Activated naive CD4-positive, alpha-beta T cell treated with anti-CD3 and anti-CD28 coated beads for 36 hours (primary cell): ENCODE data around the gene OR8B12. TPM values are rescaled to one million over a fixed set of nuclear protein-coding genes. Genes with fewer than 3 reads are reported as not detected.
A peak's percentile ranks its signal among the peaks of the same experiment; 100 is the strongest.

Experiments
- CTCF ChIA-PET: fragments of 350-600 bp; sonication (Branson Sonifier 250); formaldehyde crosslinking; loops from one replicate; lab custom pipeline; 2021; ENCODE audit warnings: antibody characterized with exemption; lab: Charles Lee
- DNase-seq: peaks from one replicate; pipeline ENCODE4 v3.0.0-alpha.2; 2020
- H3K27ac Mint-ChIP-seq: one replicate; pipeline ENCODE4 v1.8.0; 2021; ENCODE audit warnings: mild to moderate bottlenecking, mixed read lengths
- H3K27me3 Mint-ChIP-seq: one replicate; pipeline ENCODE4 v1.8.0; 2021; ENCODE audit warnings: low read depth, mixed read lengths
- H3K36me3 Mint-ChIP-seq: one replicate; pipeline ENCODE4 v1.8.0; 2021; ENCODE audit warnings: low read depth, mixed read lengths
- H3K4me1 Mint-ChIP-seq: one replicate; pipeline ENCODE4 v1.8.0; 2021; ENCODE audit warnings: low read depth, mixed read lengths
- H3K4me3 Mint-ChIP-seq: one replicate; pipeline ENCODE4 v1.8.0; 2021; ENCODE audit warnings: mild to moderate bottlenecking, moderate library complexity, mixed read lengths
- H3K9me3 Mint-ChIP-seq: one replicate; pipeline ENCODE4 v1.8.0; 2021; ENCODE audit warnings: mixed read lengths
- intact Hi-C: fragments of 100-400 bp; cut with micrococcal nuclease; formaldehyde crosslinking; loops from one replicate; pipeline ENCODE4 v1.15.1; 2023
- total RNA-seq, 2 experiments: library from RNA; stranded (reverse); gene quantifications; one replicate each; pipeline ENCODE4 v1.2.3, GENCODE V29; 2021

The OR8B12 gene
- total RNA-seq, 2 experiments from 2014 or later, result not detected

DNA sequence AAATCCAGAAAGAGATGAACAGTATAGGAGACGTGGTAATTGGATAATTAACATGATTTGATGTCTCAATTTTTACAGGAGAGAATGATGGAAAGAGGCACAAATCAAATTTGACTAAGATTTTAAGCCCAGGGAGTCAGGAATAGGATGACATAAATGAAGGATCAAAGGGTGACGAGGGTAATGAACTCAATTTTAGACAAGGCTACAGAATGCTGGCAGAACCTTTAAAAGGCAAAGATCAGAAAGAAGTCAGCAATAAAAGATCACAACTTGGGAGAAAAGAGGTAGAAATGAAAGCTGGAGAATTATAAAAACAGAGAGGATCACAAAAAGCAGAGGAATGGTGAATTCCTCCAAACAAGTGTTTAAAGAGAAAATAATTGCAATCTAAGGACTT lies 13.4 kb upstream of the OR8B12 start:
- no peak overlapping the region for H3K27ac Mint-ChIP-seq
- H3K27me3 Mint-ChIP-seq, result peaks cover 7% of the 10 kb centered on the region
- no peak for DNase-seq
- intact Hi-C loops, result no loop called here
- H3K4me3 Mint-ChIP-seq, result no peak overlapping the region
- no peaks in the 10 kb centered on the region for H3K4me1 Mint-ChIP-seq
- no peaks in the 10 kb centered on the region for H3K36me3 Mint-ChIP-seq
- CTCF ChIA-PET, result no interaction called here
- H3K9me3 Mint-ChIP-seq, result no peaks in the 10 kb centered on the region

DNA sequence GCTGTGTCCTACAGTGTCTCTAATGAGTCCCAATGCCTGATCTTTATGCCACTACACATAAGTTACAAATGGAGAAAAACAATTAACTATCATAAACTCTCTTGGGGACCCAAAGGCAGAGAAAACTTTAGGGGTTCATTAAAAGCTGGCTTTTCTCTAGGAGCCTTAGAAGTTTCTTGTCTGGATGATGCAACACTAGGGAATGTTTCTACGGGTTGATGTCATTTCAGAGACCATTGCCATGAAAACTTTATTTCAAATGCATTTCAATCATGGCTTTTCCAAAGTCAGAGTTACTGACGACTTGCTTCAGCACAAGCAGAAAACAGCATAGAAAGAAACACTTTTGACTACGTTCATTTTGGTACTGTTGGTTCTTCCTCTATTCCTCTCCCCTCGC lies 8.5 kb upstream of the OR8B12 start:
- CTCF ChIA-PET, result no interaction called here
- H3K9me3 Mint-ChIP-seq, result no peaks in the 10 kb centered on the region
- no peaks in the 10 kb centered on the region for H3K4me1 Mint-ChIP-seq
- H3K4me3 Mint-ChIP-seq, result no peak overlapping the region
- intact Hi-C loops, result no loop called here
- H3K27ac Mint-ChIP-seq, result peak overlapping the region; percentile 38
- H3K36me3 Mint-ChIP-seq, result no peaks in the 10 kb centered on the region
- peaks cover 12% of the 10 kb centered on the region for H3K27me3 Mint-ChIP-seq
- no peak for DNase-seq

DNA sequence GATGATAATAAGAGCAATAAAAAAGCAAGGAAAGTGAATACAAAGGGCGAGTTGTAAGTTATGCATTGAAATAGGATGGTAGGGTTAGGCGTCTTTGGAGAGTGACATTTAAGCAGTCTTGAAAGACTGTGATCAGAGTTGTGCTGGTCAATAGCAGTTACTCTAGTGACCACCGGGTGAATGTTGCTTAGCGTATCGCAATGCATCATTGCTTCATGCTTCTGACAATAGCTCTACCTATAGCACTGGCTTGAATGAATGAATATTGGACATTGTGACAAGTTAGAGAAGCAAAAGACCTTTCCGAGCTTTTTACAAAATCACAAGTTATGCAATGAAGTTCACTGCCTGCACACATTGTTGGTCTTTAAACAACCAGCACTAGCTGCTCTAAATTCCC lies 7.7 kb upstream of the OR8B12 start:
- Mint-ChIP-seq H3K4me1 (no peaks in the 10 kb centered on the region), H3K4me3 (no peak overlapping the region), H3K27ac (no peak overlapping the region), H3K36me3 (no peaks in the 10 kb centered on the region), H3K9me3 (no peaks in the 10 kb centered on the region), H3K27me3 (peaks cover 8% of the 10 kb centered on the region)
- CTCF ChIA-PET, result no interaction called here
- DNase-seq, result no peak
- intact Hi-C loops, result no loop called here

DNA sequence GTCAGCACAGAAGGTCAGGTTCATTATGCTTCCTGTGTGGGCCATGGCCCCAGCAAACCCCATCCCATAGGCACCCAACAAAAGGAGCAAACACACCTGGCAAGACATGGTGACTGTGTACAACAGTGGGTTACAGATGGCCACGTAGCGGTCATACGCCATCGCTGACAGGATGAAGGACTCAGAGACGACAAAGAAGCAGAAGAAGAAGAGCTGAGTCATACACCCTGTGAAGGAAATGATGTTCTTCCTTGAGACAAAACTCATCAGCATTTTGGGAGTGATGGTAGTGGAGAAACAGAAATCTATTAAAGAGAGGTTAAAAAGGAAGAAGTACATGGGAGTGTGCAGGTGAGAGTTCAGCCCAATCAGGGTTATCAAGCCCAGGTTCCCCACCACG lies 309 bp downstream of the OR8B12 start:
- H3K9me3 Mint-ChIP-seq, result no peaks in the 10 kb centered on the region
- DNase-seq, result no peak
- H3K4me1 Mint-ChIP-seq, result no peaks in the 10 kb centered on the region
- no peaks in the 10 kb centered on the region for H3K36me3 Mint-ChIP-seq
- H3K27ac Mint-ChIP-seq, result no peak overlapping the region
- H3K27me3 Mint-ChIP-seq, result peaks cover 11% of the 10 kb centered on the region
- intact Hi-C loops, result no loop called here
- CTCF ChIA-PET, result no interaction called here
- H3K4me3 Mint-ChIP-seq, result no peak overlapping the region

DNA sequence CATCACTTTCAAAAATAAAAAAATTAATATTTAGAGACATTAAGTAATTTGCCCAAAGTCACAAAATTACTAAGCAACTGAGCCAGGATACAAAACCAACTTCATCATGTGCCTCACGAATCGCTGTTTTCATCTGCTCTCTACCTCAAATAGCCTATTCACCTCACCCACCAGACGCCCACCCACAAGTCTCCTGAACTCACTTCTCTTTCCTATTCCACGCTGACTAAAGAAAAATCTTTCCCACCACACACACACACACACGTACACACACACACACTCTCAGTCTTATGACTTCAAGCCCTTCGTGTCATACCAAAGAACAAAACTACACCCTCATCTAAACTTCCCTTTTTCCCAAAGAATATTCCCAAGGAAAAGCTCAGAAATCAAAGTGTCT lies 2.2 kb downstream of the OR8B12 start:
- Mint-ChIP-seq H3K27me3 (peaks cover 20% of the 10 kb centered on the region), H3K4me1 (no peaks in the 10 kb centered on the region), H3K27ac (no peak overlapping the region), H3K4me3 (no peak overlapping the region), H3K9me3 (no peaks in the 10 kb centered on the region), H3K36me3 (no peaks in the 10 kb centered on the region)
- CTCF ChIA-PET, result no interaction called here
- DNase-seq, result no peak
- intact Hi-C loops, result no loop called here

DNA sequence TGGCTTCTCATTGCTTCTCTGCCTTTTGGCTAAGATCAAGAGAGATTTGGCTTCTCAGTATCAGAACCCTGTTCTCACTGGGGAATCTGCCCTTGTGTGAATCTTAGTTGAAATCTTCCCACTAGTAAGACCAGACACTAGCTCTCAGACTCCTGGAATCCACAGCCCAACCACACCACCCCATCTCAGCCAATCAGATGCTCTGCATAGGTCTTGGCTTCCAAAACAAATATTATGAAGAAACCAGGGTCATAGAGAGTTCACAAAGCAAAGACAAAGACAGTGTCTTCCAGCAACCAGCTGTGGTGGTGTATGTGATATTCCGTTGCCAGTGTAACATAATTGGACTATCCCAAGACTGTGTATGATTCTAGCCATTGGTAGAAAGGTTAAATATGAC lies 5.4 kb downstream of the OR8B12 start:
- H3K4me3 Mint-ChIP-seq, result no peak overlapping the region
- H3K36me3 Mint-ChIP-seq, result no peaks in the 10 kb centered on the region
- no peak overlapping the region for H3K27ac Mint-ChIP-seq
- CTCF ChIA-PET, result no interaction called here
- H3K27me3 Mint-ChIP-seq, result peaks cover 27% of the 10 kb centered on the region
- DNase-seq, result no peak
- intact Hi-C loops, result no loop called here
- no peaks in the 10 kb centered on the region for H3K9me3 Mint-ChIP-seq
- H3K4me1 Mint-ChIP-seq, result no peaks in the 10 kb centered on the region

DNA sequence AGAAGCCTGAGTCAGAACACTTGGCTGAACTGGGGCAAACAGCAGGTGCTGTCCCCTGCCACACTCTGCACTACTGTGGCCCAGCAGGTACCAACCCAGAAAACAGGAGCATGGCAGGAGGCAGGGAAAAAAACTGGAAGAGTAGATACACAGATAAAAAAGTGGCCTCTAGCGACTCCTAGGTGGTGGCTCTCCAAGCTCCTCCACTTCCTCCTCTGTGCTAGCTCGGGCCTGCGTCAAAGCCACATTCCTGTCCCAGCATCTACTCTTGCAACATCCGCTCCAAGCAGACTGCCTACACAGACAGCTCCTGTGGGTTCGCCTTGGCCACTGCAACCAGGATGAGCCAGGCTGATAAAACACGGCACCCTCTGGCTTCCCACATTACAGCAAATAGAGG lies 6.9 kb downstream of the OR8B12 start:
- Mint-ChIP-seq H3K4me1 (no peaks in the 10 kb centered on the region), H3K27me3 (peaks cover 23% of the 10 kb centered on the region), H3K9me3 (no peaks in the 10 kb centered on the region), H3K27ac (no peak overlapping the region), H3K36me3 (no peaks in the 10 kb centered on the region), H3K4me3 (no peak overlapping the region)
- DNase-seq, result no peak
- CTCF ChIA-PET, result no interaction called here
- intact Hi-C loops, result no loop called here

DNA sequence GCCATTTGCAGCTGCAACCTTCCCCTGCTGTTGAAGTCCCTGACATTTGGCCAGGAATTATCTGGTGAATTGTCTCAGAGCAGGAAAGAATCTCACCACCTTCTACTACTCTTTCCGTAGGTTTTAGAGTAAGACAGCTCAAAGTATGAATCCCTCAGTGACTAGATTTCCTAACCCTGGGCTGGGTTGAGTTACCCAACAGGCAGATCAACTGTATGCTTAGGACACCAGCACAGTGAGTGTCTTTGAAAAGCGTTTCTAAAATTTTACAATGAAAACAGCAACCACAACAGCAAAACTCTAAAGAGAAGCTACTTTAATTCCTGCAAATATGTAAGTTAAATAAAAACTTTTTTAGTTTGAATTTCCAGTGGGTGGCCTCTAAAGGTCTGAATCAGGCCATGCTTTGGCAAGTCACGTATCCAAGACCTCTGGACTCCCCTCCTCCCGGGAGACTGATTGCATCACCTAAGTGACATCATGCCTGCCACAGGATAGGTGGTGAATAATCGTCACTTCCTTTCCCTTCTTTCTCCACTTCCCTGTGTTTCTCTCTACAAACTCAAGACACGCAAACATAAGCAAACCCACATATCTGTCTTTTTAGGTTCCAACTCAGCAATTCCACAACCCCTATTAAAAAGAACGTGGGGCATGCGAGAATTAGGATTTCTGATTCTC lies 7.8 kb downstream of the OR8B12 start:
- no peaks in the 10 kb centered on the region for H3K36me3 Mint-ChIP-seq

DNA sequence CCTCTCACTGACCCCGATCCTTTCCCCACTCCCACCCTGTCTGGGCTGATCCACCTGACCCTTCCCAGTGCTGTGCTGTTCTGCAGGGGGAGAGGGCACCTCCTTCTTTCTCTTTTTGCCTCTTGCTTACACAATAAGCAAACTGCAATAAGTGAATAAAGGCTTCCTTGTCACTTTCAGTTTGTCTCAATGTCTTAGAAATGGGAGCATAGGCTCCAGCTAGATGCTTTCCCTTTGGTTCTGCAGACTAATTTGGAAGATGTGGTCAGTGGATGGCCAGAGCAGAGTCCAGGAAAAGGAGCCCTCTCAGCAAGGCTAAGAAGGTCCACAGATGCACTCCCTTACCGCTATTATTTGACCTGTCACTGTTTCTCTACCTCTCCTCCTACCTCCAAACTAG lies 9.4 kb downstream of the OR8B12 start:
- no peaks in the 10 kb centered on the region for H3K36me3 Mint-ChIP-seq

More for the DNA sequence above, 7.8 kb downstream of the OR8B12 start:
- CTCF ChIA-PET, result no interaction called here
- Mint-ChIP-seq H3K4me1 (no peaks in the 10 kb centered on the region), H3K9me3 (no peaks in the 10 kb centered on the region), H3K27me3 (peaks cover 25% of the 10 kb centered on the region), H3K4me3 (no peak overlapping the region), H3K27ac (no peak overlapping the region)
- DNase-seq, result no peak
- intact Hi-C loops, result no loop called here

DNA sequence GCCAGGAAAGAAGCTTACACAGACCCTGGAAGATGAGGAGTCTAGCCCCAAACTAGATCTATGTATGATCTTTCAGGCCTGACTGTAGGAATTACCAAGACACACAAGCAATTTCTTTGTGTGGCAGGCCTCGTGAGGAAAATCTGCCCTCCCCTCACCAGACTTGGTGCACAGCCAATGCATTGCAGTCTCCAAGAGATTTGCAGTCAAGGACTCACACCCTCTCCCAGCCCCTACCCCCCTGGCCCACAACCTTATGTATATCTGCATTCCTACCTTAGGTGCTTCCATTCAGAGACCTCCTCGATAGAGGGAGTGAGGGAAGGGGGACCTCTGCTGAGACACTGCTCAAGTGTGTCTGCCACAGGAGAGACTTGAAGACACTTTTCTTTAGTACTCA lies 9.8 kb downstream of the OR8B12 start:
- intact Hi-C loops, result no loop called here
- Mint-ChIP-seq H3K9me3 (peaks cover 4% of the 10 kb centered on the region), H3K4me1 (no peaks in the 10 kb centered on the region), H3K27ac (no peak overlapping the region), H3K27me3 (peaks cover 31% of the 10 kb centered on the region), H3K36me3 (no peaks in the 10 kb centered on the region), H3K4me3 (no peak overlapping the region)
- CTCF ChIA-PET, result no interaction called here
- DNase-seq, result no peak

More for the DNA sequence above, 9.4 kb downstream of the OR8B12 start:
- Mint-ChIP-seq H3K4me1 (no peaks in the 10 kb centered on the region), H3K4me3 (no peak overlapping the region), H3K27me3 (peaks cover 27% of the 10 kb centered on the region), H3K9me3 (peaks cover 2% of the 10 kb centered on the region), H3K27ac (no peak overlapping the region)
- intact Hi-C loops, result no loop called here
- DNase-seq, result no peak
- CTCF ChIA-PET, result no interaction called here

DNA sequence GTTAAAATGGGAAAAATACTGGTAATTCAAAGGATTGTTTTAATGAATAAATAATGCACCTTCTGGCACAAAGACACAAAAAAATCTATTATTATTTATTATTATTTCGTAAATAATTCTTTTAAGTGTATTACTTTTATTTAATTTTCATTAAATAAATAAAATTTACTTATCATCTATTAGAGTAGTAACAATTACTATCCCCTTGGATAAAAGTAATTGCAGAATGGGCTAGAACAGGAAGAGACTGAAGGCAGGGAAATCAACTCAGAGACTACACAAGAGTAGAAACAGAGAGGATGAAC lies 23.0 kb downstream of the OR8B12 start:
- CTCF ChIA-PET, result no interaction called here
- Mint-ChIP-seq H3K27me3 (peaks cover 6% of the 10 kb centered on the region), H3K36me3 (no peaks in the 10 kb centered on the region), H3K4me3 (no peak overlapping the region), H3K9me3 (no peaks in the 10 kb centered on the region), H3K4me1 (no peaks in the 10 kb centered on the region), H3K27ac (no peak overlapping the region)
- no peak for DNase-seq
- intact Hi-C loops, result no loop called here

DNA sequence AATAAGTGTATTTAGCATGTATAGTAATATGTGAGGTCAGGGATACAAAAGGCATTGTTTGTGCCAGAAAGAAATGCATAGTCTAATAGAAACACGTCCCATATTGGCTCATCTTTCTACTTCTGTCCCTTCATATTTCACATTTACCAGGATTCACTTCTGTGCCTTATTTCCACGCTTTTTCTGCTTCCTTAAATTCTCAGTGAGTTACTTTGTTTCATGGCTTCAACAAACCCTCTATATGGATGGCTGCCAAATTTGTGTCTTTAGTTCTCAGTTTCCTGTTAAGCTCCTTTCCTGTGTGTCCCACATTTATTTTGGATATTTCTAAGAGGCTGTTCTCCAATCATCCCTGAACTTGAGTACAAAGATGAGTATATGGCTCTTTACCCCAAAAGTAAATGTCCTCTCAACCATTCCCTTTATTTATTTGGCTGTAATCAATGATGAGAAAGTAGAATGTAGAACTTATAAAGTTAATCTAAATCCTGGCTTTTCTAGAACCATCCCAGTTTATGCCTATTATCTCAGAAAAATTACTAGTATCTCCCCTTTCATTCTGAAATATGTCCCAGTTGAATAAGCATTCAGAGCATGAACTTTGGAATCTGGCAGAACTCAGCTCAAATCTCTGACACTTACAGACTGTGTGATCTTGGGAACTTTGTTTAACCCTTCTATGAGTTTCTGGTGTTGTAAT lies 23.5 kb downstream of the OR8B12 start:
- H3K27ac Mint-ChIP-seq, result no peak overlapping the region
- no peaks in the 10 kb centered on the region for H3K9me3 Mint-ChIP-seq
- peaks cover 6% of the 10 kb centered on the region for H3K27me3 Mint-ChIP-seq
- H3K4me1 Mint-ChIP-seq, result no peaks in the 10 kb centered on the region
- H3K36me3 Mint-ChIP-seq, result no peaks in the 10 kb centered on the region
- CTCF ChIA-PET, result no interaction called here
- intact Hi-C loops, result no loop called here
- DNase-seq, result no peak
- no peak overlapping the region for H3K4me3 Mint-ChIP-seq

DNA sequence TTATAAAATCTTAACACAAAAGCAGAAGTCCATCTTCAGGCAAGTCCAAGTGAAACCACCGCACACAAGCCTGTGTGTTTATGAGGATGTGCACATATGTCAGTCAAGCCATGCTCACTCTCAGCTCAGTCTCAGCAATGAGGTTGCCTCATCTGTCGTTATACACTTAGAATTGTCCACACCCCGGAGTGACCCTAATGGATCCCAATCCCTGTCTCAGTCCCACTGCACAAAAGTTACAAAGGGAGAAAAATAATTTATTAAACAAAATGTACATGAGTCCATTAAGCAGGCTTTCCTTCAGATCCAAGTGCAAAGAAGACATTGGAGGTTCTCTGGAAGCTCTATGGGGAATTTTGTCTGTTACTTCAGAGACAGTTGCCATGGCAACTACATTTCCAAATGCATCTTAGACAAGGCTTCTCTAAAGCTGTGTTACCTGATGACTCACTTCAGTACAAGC lies 24.4 kb downstream of the OR8B12 start:
- H3K27ac Mint-ChIP-seq, result no peak overlapping the region
- intact Hi-C loops, result no loop called here
- H3K36me3 Mint-ChIP-seq, result no peaks in the 10 kb centered on the region
- H3K9me3 Mint-ChIP-seq, result no peaks in the 10 kb centered on the region
- peaks cover 3% of the 10 kb centered on the region for H3K27me3 Mint-ChIP-seq
- no peaks in the 10 kb centered on the region for H3K4me1 Mint-ChIP-seq
- no peak for DNase-seq
- CTCF ChIA-PET, result interaction anchor here (0.6 kb wide), 1 partner anchor 41 kb away, joined by 3 read pairs; no protein-coding TSS in a partner anchor
- H3K4me3 Mint-ChIP-seq, result no peak overlapping the region
